GM19324 (cell line): ENCODE measurements around the gene RNFT1.
"Not testable (repeated sequence)": the region's sequence is repeated elsewhere in the genome, so short reads cannot be mapped to it uniquely, and the experiment has no call there.

Source experiments
- ATAC-seq: cut with Tn5 transposase; IDR thresholded peaks from one replicate; pipeline ENCODE4 v1.9.1; 2021; ENCODE audit warnings: mild to moderate bottlenecking, moderate library complexity; ENCODE audit not compliant: unreplicated experiment, low FRiP score

Gene RNFT1, protein sequence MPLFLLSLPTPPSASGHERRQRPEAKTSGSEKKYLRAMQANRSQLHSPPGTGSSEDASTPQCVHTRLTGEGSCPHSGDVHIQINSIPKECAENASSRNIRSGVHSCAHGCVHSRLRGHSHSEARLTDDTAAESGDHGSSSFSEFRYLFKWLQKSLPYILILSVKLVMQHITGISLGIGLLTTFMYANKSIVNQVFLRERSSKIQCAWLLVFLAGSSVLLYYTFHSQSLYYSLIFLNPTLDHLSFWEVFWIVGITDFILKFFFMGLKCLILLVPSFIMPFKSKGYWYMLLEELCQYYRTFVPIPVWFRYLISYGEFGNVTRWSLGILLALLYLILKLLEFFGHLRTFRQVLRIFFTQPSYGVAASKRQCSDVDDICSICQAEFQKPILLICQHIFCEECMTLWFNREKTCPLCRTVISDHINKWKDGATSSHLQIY

DNA sequence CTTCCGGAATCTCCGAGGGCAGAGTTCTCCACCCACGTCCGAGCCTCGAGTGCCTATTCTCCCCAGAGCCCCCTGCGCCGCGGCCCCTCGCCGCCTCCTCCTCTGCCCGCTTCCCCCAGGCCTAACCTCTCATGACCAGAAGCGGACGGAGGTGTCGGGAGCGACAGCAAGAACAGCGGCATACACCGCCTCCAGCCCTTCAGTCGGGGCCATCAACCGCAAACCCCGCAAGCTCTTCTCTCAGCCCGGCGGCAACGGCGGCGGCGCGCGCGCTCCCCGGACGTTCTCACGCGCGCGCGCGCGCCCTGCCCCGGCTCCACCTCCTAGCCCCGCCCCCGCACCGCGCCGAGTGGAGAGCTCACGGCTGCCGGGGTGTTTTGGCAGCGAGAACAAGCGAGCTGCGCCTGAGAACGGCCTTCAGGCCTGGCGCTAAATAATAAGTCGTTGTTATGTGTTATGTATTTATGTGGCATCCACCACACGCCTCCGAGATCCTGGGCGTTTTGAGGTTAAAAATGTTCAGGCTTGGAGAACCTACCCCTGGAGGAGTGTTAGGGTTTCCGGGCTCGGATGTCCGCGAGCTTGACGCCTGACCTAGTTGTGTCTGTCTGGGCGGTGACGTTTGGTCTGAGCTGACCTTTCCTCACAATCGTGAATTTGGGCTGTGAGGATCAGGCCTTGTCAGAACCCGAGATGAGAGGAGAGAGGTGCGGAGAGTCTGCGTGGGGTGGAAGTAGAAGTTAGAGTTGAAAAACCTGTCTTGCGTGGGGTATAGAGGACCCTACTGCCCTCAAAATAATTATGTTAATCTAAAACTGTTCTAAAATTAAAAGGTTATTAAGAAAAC lies at the start of gene RNFT1:
TSS of gene RNFT1 (minus strand) at position 259 of the 847 bp plus-strand sequence. CDS start at position 182, 77 bp downstream.
- ATAC-seq: peak; percentile 85

DNA sequence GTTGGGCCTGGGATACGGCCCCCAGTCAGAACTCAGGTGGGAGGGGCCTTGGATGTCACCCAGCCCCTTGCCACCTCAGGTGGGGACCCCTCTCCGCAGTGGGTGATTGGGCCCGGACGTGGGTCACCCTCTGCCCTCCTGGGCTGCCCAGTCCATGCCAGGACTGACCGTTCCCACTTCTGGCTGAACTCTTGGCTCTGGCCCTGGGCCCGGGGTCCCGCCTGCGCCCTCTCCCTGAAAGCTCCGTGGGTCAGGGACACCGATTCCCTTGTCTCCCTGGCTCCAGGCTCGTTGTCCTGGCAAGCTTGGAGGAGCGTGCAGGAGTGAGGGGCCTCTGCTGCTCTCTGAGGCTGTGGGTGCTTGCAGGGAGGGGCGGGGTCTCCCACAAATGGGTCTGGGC lies 44.8 kb upstream of the RNFT1 start:
- not testable (repeated sequence) for ATAC-seq

DNA sequence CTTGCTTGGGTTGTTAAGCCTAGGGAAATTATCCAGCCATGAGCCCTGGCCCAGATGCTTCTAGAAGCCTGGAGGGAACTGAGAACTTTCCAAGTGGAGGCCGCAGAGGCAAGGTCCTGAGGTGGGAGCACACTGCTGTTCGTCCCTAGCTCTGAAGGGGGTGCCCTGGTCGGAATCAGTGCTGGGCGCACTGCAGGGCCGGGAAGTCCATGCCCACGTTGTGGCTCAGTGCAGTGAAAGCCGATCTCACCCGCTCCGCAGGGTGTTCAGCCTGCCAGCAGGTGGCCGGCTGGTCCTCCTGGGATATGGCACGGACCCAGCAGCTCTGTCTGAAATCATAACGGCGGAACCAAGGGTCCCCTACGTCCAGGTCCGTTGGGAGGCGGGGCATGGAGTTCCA lies 43.8 kb upstream of the RNFT1 start:
- ATAC-seq: not testable (repeated sequence)

DNA sequence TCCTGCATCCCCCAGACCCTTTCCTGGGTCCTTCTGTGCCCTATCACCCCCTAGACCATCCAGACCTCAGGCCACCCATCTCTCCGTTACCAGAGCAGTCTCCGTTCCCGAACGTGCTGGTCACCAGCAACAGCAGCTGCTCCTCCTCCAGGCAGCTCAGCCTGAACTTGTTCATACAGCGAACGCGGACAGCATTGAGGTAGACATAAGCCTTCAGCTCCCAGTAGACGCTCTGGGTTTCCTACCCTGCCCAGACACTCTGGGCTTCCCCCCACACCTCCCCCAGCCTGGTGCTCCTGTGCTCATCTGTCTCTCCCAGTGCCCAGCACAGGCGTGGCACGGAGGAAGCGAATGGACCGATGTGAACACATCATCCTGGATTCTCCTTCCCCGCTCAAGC lies 41.6 kb upstream of the RNFT1 start:
- no peak for ATAC-seq

DNA sequence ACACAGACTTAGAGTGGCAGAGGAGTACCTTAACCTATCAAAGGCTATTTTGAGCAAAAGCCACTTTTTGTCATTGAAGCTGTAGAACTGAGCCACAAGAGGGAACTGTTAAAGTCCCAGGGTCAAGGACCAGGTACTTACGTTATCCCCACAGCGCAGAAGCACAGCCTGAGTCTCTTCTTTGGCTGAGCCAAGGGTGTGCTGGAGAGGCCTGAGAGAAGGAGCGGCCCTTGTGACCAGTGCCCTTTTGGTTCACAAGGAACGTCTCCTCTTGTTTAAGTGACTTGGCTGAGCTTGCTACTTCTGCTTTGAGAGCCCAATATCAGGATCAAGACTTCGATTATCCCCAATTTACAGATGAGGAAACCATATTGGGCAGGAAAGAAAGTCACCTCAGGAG lies 40.0 kb upstream of the RNFT1 start:
- ATAC-seq: not testable (repeated sequence)

DNA sequence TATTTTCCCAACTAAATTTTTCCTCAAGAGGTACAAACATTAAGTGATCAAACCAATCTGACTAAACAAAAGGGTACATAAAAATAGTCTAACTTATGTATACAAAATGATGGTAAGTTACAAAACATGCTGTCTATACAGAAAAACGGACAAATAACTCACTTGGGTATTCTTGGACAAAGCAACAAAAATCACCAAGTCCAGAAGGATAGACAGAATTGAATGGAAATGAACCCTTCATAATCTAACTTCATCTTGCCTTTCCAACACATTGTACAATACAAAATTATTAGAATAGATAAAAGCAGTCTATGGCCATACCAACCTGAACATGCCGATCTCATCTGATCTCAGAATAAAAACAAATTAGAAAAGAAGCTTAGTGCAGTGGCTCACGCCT lies 37.9 kb upstream of the RNFT1 start:
- ATAC-seq: not testable (repeated sequence)

DNA sequence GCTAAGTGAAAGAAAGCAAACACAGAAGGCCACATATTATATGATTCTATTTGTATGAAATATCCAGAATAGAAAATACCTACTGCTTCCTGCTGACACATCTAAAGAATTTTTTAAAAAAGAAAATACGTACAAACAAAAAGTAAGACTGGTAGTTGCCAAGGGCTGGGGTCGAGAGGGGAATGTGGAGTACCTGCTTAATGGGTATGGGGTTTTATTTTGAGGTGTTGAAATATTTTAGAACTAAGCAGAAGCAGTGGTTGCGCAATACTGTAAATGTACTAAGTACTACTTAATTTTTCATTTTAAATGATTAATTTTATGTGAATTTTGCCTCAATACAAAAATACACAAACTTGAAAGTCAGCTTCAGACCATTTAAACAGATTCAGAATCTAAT lies 32.1 kb upstream of the RNFT1 start:
- not testable (repeated sequence) for ATAC-seq

DNA sequence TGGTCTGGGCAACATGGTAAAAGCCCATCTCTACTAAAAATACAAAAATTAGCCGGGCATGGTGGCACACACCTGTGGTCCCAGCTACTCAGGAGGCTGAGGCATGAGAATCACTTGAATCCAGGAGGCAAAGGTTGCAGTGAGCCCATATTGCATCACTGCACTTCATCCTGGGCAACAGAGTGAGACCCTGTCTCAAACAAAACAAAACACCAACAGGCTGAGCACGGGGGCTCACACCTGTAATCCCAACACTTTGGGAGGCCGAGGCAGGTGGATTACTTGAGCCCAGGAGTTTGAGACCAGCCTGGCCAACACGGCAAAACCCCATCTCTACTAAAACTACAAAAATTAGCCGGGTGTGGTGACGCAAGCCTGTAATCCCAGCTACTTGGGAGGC lies 10.6 kb upstream of the RNFT1 start:
- ATAC-seq: not testable (repeated sequence)

DNA sequence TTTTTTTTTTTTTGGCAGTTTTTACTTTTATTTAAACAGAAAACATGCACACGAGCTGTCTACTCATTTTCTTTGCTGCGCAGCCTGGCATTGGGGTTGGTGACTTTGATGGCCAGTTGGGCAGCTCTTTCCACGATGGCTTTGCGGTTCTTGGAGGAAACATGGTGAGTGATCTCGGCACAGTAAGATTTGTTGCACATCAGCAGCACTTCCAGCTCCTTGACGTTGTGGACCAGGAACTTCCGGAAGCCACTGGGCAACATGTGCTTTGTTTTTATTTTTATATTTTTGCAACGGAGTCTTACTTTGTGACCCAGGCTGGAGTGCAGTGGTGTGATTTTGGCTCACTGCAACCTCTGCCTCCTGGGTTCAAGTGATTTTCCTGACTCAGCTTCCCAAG lies 8.9 kb upstream of the RNFT1 start:
- ATAC-seq: not testable (repeated sequence)

DNA sequence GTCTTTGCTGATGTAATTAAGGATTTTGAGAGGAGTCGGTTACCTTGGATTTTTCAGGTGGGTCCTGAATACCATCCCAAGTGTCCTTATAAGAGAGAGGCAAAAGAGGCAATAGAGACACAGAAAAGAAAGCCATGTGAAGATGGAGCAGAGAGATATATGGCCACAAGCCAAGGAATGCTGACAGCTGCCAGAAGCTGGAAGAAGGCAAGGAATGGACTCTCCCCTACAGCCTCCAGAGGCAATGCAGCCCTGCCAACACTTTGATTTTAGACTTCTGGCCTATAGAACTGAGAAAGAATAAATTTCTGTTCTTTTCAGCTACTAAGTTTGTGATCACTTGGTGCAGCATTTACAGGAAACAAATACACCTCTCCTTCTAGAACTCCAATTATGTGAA lies 8.2 kb upstream of the RNFT1 start:
- no peak for ATAC-seq

DNA sequence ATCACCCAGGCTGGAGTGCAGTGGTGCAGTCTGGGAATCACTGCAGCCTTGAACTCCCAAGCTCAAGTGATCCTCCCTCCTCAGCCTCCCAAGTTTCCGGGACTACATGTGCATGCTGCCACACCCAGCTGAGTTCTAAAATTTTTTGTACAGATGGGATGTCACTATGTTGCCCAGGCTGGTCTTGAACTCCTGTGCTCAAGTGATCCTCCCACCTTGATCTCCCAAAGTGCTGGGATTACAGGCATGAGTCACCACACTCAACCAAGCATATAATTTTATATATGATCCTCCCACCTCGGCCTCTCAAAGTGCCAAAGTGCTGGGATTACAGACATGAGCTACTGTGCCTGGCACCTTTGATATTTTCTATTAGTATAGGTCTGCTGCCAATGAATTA lies 7.2 kb upstream of the RNFT1 start:
- ATAC-seq: not testable (repeated sequence)

DNA sequence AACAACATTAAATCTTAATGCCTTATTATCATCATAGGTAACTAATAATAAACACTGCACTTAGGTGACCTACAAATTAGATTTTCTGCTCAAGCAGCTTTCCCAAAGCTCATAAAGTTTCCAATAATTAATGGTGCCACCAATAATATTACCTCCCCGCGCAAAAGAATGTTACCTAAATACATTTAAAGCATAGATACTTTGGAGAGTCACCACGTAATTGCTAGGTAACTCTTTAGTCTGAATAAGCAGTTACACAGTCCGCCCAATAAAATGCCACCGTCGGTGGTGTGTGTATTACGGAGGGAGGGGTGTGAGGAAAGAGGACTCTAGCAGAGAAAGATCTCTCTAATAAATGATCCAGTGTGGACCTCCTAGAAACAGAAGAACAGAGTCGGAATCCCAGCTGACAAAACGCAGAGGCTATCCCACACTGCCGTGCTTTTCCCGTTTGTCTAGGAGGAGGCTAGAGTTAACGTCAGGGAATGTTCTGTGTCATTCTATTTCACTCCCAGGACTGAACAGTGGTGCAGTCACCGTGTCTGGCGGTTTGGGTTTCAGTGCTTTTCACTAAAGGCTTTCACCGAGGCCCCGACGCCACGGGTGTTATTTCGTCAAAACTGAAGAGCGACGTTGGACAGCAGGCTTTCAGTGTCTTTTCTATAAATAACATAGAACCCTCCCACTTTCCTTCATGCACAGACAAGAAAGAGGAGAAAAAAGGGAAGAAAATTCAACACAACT lies 630 bp downstream of the RNFT1 start:
- peak; percentile 37 for ATAC-seq

DNA sequence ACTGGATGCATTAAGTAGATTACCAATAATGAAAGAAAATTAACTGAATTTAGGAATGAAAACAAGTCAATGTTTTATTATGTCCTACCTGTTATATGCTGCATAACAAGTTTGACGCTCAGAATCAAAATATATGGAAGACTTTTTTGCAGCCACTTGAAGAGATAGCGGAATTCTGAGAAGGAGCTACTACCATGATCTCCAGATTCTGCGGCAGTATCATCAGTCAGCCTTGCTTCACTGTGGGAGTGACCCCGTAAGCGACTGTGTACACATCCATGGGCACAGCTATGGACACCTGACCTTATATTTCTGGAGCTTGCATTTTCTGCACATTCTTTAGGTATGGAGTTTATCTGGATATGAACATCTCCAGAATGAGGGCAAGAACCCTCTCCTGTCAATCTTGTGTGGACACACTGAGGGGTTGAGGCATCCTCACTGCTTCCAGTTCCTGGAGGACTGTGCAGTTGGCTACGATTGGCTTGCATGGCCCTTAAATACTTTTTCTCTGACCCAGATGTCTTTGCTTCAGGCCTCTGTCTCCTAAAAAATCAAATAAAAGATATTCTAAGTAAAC lies 1.7 kb downstream of the RNFT1 start:
- ATAC-seq: no peak

DNA sequence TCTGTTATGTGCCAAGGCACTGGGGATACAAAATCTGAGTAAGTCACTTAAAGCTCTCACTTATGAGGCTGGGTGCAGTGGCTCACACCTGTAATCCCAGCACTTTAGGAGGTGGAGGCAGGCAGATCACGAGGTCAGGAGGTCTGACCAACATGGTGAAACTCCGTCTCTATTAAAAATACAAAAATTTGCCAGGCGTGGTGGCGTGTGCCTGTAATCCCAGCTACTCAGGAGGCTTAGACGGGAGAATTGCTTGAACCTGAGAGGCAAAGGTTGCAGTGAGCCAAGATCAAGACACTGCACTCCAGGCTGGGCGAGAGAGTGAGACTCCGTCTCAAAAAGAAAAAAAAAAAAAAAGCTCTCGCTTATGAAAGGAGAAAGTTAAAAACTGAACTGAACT lies 5.0 kb downstream of the RNFT1 start:
- ATAC-seq: not testable (repeated sequence)

DNA sequence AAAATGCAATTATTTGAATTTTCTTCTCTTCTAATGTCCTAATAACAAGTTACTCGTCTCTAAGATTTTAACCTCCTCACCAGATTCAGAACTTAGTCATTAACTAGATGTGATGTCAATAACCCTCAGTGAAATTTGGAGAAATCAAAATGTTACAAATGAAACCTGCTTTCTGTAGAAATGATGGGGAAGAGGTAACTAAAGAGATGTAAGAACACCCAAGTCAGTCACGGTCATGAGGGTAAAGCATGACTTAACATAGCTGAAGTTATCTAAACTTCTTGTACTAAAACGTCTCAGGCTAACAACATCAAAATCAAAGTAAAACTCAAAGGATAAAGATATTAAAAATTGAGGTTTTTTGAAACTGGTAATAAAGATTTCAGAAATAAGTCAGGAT lies 9.7 kb downstream of the RNFT1 start:
- ATAC-seq: no peak

DNA sequence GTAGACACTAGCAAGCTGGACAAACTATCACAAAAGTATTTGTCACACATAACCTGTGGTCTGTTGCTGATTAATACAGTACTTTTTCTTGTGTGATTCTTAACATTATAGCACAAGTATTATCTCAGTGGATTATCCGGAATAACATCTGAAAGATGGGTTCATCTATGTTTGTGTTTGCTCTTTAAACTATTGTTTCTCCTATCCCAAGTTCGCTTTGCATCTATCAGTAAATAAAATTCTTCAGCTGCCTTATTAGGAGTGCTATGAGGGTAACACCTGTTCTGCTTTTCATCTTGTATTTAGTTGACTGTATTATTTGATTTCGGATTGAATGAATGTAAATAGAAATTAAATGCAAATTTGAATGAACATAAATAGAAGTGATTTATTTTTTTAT lies 14.5 kb downstream of the RNFT1 start:
- ATAC-seq: no peak

DNA sequence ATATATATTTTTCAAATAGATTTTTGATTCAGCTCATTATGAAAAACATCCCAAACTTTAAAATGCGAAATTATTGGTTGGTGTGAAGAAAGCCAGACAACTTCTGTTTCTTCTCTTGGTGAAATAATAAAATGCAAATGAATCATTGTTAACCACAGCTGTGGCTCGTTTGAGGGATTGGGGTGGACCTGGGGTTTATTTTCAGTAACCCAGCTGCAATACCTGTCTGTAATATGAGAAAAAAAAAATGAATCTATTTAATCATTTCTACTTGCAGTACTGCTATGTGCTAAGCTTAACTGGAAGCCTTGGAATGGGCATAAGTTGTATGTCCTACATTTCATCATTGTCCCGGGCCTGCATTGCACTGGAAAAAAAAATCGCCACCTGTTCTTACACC lies 17.2 kb downstream of the RNFT1 start:
- ATAC-seq: not testable (repeated sequence)

DNA sequence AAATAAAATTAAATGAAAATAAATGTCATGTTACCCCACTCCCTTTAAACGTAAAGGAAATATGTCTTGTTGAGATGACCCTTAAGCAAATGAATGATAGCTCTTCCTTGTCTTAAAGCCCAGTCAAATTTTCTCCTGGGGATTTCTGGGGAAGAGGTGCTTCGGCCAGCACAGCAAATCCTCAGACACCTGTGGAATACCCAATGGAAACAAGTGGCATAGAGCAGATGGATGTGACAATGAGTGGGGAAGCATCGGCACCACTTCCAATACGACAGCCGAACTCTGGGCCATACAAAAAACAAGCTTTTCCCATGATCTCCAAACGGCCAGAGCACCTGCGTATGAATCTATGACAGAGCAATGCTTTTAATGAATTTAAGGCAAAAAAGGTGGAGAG lies 18.1 kb downstream of the RNFT1 start:
- ATAC-seq: not testable (repeated sequence)

DNA sequence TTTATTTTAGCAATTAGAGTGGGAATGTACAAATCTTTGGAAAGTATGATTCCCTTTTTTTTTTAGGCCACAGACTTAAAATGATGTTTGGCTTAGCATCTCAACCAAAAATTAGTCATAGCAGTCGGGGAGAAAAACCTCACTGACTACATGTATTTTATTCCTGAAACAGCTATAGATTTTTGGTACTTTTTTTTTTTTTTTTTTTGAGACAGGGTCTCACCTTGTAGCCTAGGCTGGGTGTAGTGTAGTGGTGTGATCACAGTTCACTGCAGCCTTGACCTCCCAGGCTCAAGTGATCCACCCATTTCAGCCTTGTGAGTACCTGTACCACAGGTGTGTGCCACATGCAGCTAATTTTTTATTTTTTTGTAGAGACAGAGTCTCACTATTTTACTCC lies 23.4 kb downstream of the RNFT1 start:
- ATAC-seq: no peak

DNA sequence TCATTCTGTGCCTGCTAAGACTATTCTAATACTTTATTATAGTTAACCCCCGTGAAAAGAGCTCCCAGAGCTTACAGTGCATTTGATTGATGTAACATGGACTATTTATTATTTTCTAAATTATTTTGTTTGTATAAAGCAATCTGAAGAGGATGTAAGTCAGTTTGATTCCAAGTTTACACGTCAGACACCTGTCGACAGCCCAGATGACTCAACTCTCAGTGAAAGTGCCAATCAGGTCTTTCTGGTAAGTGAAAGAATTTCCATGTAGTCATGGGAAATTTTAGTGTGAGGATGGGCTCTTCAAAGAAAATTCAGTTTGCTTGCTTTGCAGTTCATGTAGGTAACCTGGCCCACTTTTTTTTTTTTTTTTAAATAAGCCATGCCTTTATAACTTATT lies 23.8 kb downstream of the RNFT1 start:
- not testable (repeated sequence) for ATAC-seq
